Measurements from ENCODE around the gene ZFP36L2. TPM values are rescaled to one million over a fixed set of nuclear protein-coding genes. Genes with fewer than 3 reads are reported as not detected.

The ZFP36L2 gene
- total and polyA plus RNA-seq, 2 experiments from 2014 or later, result 37.9 to 38.4 TPM

- ATAC-seq (no peak), DNase-seq (ENCODE audit: low spot score) (no peak)
- no peak overlapping the region for H3K27ac Mint-ChIP-seq
- H3K4me3 Mint-ChIP-seq, result no peak overlapping the region
- H3K4me3 ChIP-seq, result no peak overlapping the region
- peaks cover 11% of the 10 kb centered on the region for H3K27me3 Mint-ChIP-seq (ENCODE audit: insufficient read depth, low read depth, poor library complexity)
- H3K9me2 ChIP-seq (ENCODE audit: insufficient read depth), result no peaks in the 10 kb centered on the region
- H3K4me1 ChIP-seq (ENCODE audit: insufficient read depth), result peaks cover 60% of the 10 kb centered on the region
- no peak overlapping the region for H3K4me2 ChIP-seq
- peak overlapping the region; percentile 75; the same call in 1 of the 2 replicates for H3K27ac ChIP-seq (ENCODE audit: low read depth)
- H4K20me1 ChIP-seq (replicated peaks; ENCODE audit: insufficient read depth), result no peaks in the 10 kb centered on the region
- no peak for TF ChIP-seq POLR2AphosphoS5 (IDR thresholded peaks at IDR 0.05; ENCODE audit: low read depth)
- no peak for TF ChIP-seq EZH2 (IDR thresholded peaks at IDR 0.05; ENCODE audit: low read depth, unreplicated experiment)
- TF ChIP-seq ETS1 (IDR thresholded peaks at IDR 0.05), result no peak
- no peaks in the 10 kb centered on the region for H3K79me2 ChIP-seq (replicated peaks; ENCODE audit: insufficient read depth)
- no peak overlapping the region for H2AFZ ChIP-seq
- H3K9me3 Mint-ChIP-seq, result no peaks in the 10 kb centered on the region
- peaks cover 60% of the 10 kb centered on the region for H3K4me1 Mint-ChIP-seq
- H3K27me3 ChIP-seq (ENCODE audit: insufficient read depth), result no peaks in the 10 kb centered on the region
- H3K36me3 Mint-ChIP-seq (ENCODE audit: low read depth), result peaks cover under 1% of the 10 kb centered on the region; the same call in 1 of the 3 replicates
- H3K36me3 ChIP-seq (ENCODE audit: insufficient read depth), result no peaks in the 10 kb centered on the region
- peaks cover 42% of the 10 kb centered on the region for H3F3A ChIP-seq (replicated peaks; ENCODE audit: low read depth)
Measured at GRCh38 chr2:43216629-43217028, 9.8 kb downstream of the ZFP36L2 start.

- H3K4me3 Mint-ChIP-seq, result no peak overlapping the region; the same call in 2 of the 3 replicates
- H3K9me3 Mint-ChIP-seq, result no peaks in the 10 kb centered on the region
- no peaks in the 10 kb centered on the region for H3K79me2 ChIP-seq (replicated peaks; ENCODE audit: insufficient read depth)
Measured at GRCh38 chr2:43215673-43216255, 10.6 kb downstream of the ZFP36L2 start.

GRCh38 chr2:43214253-43214652, 12.2 kb downstream of the ZFP36L2 start:
- no peak for TF ChIP-seq ZNF114 (CRISPR knock-in tag; IDR thresholded peaks at IDR 0.05)
- TF ChIP-seq CTCF (conservative IDR thresholded peaks at IDR 0.05; ENCODE audit: low read depth in 2 of 2), result peak; percentile 44 to 55; a peak in 3 of 4 replicates
- Histone ChIP-seq H3K4me2 (no peak overlapping the region; the same call in 1 of the 2 replicates), H4K20me1 (replicated peaks; ENCODE audit: insufficient read depth) (no peaks in the 10 kb centered on the region), H3K79me2 (replicated peaks; ENCODE audit: insufficient read depth) (no peaks in the 10 kb centered on the region), H2AFZ (peak overlapping the region; percentile 24; the same call in 1 of the 2 replicates), H3F3A (replicated peaks; ENCODE audit: low read depth) (peaks cover 25% of the 10 kb centered on the region), H3K4me1 (ENCODE audit: insufficient read depth) (peaks cover 41% of the 10 kb centered on the region), H3K4me3 (no peak overlapping the region), H3K9me2 (ENCODE audit: insufficient read depth) (no peaks in the 10 kb centered on the region), H3K36me3 (ENCODE audit: insufficient read depth) (no peaks in the 10 kb centered on the region), H3K27ac (ENCODE audit: low read depth) (peak overlapping the region; percentile 75; the same call in 1 of the 2 replicates), H3K27me3 (ENCODE audit: insufficient read depth) (no peaks in the 10 kb centered on the region)
- Mint-ChIP-seq H3K36me3 (ENCODE audit: low read depth) (no peaks in the 10 kb centered on the region), H3K27me3 (ENCODE audit: insufficient read depth, low read depth, poor library complexity) (peaks cover 8% of the 10 kb centered on the region), H3K4me3 (no peak overlapping the region), H3K4me1 (peaks cover 44% of the 10 kb centered on the region), H3K9me3 (no peaks in the 10 kb centered on the region), H3K27ac (no peak overlapping the region; the same call in 1 of the 2 replicates)
- ATAC-seq (peak; percentile 20), DNase-seq (ENCODE audit: low spot score) (peak; percentile 59)

More at GRCh38 chr2:43215673-43216255, 10.6 kb downstream of the ZFP36L2 start:
- H3K27me3 Mint-ChIP-seq (ENCODE audit: insufficient read depth, low read depth, poor library complexity), result peaks cover 13% of the 10 kb centered on the region
- peak overlapping the region; percentile 19; the same call in 1 of the 2 replicates for H3K4me2 ChIP-seq
- no peaks in the 10 kb centered on the region for H3K27me3 ChIP-seq (ENCODE audit: insufficient read depth)
- no peak overlapping the region for H2AFZ ChIP-seq
- peaks cover 52% of the 10 kb centered on the region for H3K4me1 Mint-ChIP-seq
- 0 out of 2 replicates have a peak overlapping the region, but pooled peaks have one; percentile 0 for H3K4me3 ChIP-seq
- ATAC-seq (no peak), DNase-seq (ENCODE audit: low spot score) (peak; percentile 45)
- H3K27ac Mint-ChIP-seq, result peak overlapping the region; percentile 81
- H3K9me2 ChIP-seq (ENCODE audit: insufficient read depth), result no peaks in the 10 kb centered on the region
- H3K36me3 ChIP-seq (ENCODE audit: insufficient read depth), result no peaks in the 10 kb centered on the region
- no peak for TF ChIP-seq STAT1 (IDR thresholded peaks at IDR 0.05; ENCODE audit: unreplicated experiment)
- TF ChIP-seq NANOG (IDR thresholded peaks at IDR 0.05; ENCODE audit: borderline replicate concordance), result peak; percentile 63; the same call in 1 of the 2 replicates
- H3F3A ChIP-seq (replicated peaks; ENCODE audit: low read depth), result peaks cover 34% of the 10 kb centered on the region
- H3K27ac ChIP-seq (ENCODE audit: low read depth), result peak overlapping the region; percentile 75
- H3K4me1 ChIP-seq (ENCODE audit: insufficient read depth), result peaks cover 51% of the 10 kb centered on the region
- H4K20me1 ChIP-seq (replicated peaks; ENCODE audit: insufficient read depth), result no peaks in the 10 kb centered on the region
- no peaks in the 10 kb centered on the region for H3K36me3 Mint-ChIP-seq (ENCODE audit: low read depth)

Data from GM23338 (cell line).